IPS-NIHi7 (cell line): ENCODE measurements around the gene ITGAX.
"Not testable (repeated sequence)": the region's sequence is repeated elsewhere in the genome, so short reads cannot be mapped to it uniquely, and the experiment has no call there.

ENCODE experiments used
- DNase-seq: peaks from one replicate; pipeline ENCODE4 v3.0.0; 2012; ENCODE audit warnings: mixed read lengths; ENCODE audit errors: extremely low spot score

Gene ITGAX

GRCh38 chr16:31410082-31410481, 55.1 kb downstream of the ITGAX start:
- no peak for DNase-seq

- no peak for DNase-seq
Measured at GRCh38 chr16:31411024-31411844, 56.3 kb downstream of the ITGAX start.

GRCh38 chr16:31412750-31413149, 57.8 kb downstream of the ITGAX start:
- DNase-seq: no peak

GRCh38 chr16:31413381-31413780, 58.4 kb downstream of the ITGAX start:
- DNase-seq: no peak

GRCh38 chr16:31413943-31414342, 59.0 kb downstream of the ITGAX start:
- DNase-seq: no peak

- DNase-seq: no peak
Measured at GRCh38 chr16:31414706-31415105, 59.7 kb downstream of the ITGAX start.

- no peak for DNase-seq
Measured at GRCh38 chr16:31416371-31416770, 61.4 kb downstream of the ITGAX start.

GRCh38 chr16:31417036-31417435, 62.1 kb downstream of the ITGAX start:
- DNase-seq: not testable (repeated sequence)

- DNase-seq: no peak
Measured at GRCh38 chr16:31417916-31418315, 62.9 kb downstream of the ITGAX start.

GRCh38 chr16:31420037-31420436, 65.1 kb downstream of the ITGAX start:
- no peak for DNase-seq

GRCh38 chr16:31421587-31421986, 66.6 kb downstream of the ITGAX start:
- no peak for DNase-seq

GRCh38 chr16:31423241-31423640, 68.3 kb downstream of the ITGAX start:
- no peak for DNase-seq

GRCh38 chr16:31423801-31424200, 68.8 kb downstream of the ITGAX start:
- DNase-seq: no peak

GRCh38 chr16:31427441-31428278, 72.7 kb downstream of the ITGAX start:
- DNase-seq: peak; percentile 62

GRCh38 chr16:31428279-31428597, 73.3 kb downstream of the ITGAX start, which contains the start of gene COX6A2:
Gene COX6A2, minus strand, starts transcription at chr16:31428360. Its CDS starts 35 bp downstream, at chr16:31428325.
- peak; percentile 9 for DNase-seq

- DNase-seq: no peak
Measured at GRCh38 chr16:31428638-31429247, 73.8 kb downstream of the ITGAX start.

GRCh38 chr16:31429314-31429713, 74.3 kb downstream of the ITGAX start:
- no peak for DNase-seq

- no peak for DNase-seq
Measured at GRCh38 chr16:31429796-31430195, 74.8 kb downstream of the ITGAX start.

- DNase-seq: peak; percentile 22
Measured at GRCh38 chr16:31430380-31431052, 75.5 kb downstream of the ITGAX start.
